Uterus (tissue), 2 donors: ENCODE measurements around the gene ITSN1.

Source experiments
- POLR2A ChIP-seq, 2 donors: fragments of 450-650 bp; IDR thresholded peaks; one replicate each; pipeline ENCODE4 v1.6.1; 2016; ENCODE audit warnings: antibody characterized with exemption in 2 of 2, mild to moderate bottlenecking in 1 of 2, moderate library complexity in 1 of 2
- TF ChIP-seq, protein P1 (sequence below), 4 experiments: fragments of 200-600 bp in 2 of 4; fragments of 450-650 bp in 2 of 4; sonication (generic) in 2 of 4; IDR thresholded peaks; one replicate each; pipeline ENCODE4 v1.5.1; 2016 to 2019; ENCODE audit warnings: antibody characterized with exemption in 4 of 4, mild to moderate bottlenecking in 2 of 4, moderate library complexity in 1 of 4

DNA sequence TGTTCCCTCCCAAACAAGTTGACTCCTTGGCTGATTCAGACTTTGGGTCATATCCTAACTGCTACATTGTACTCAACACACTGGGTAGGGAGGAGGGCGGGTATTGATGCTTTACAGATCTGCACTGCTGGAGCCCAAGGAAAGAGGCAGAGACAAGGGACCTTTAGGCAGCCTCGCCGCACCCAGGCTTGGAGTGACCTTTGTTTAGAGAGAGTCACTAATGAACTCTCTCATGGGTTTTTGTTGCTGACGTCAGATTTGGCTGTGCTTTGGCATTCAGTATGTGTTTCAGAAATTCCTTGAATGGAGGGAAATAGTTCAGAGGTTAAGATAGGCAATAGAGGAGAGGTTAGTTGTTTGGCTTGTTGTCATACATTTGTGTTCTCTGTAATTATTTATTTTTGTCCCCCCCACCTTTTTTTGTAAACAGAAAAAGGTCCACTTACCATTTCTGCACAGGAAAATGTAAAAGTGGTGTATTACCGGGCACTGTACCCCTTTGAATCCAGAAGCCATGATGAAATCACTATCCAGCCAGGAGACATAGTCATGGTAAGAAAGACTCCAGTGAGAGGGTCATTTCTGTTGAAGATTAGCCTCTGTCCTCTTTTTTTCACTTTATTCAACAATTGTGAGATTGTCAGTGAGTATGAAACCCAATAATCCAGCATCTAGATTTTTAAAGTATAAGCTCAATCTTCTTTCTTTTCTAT, 157.2 kb downstream of the ITSN1 start:
- TF ChIP-seq, protein P1, sequence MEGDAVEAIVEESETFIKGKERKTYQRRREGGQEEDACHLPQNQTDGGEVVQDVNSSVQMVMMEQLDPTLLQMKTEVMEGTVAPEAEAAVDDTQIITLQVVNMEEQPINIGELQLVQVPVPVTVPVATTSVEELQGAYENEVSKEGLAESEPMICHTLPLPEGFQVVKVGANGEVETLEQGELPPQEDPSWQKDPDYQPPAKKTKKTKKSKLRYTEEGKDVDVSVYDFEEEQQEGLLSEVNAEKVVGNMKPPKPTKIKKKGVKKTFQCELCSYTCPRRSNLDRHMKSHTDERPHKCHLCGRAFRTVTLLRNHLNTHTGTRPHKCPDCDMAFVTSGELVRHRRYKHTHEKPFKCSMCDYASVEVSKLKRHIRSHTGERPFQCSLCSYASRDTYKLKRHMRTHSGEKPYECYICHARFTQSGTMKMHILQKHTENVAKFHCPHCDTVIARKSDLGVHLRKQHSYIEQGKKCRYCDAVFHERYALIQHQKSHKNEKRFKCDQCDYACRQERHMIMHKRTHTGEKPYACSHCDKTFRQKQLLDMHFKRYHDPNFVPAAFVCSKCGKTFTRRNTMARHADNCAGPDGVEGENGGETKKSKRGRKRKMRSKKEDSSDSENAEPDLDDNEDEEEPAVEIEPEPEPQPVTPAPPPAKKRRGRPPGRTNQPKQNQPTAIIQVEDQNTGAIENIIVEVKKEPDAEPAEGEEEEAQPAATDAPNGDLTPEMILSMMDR (IDR thresholded peaks at IDR 0.05): no peak
- no peak for TF ChIP-seq POLR2A (IDR thresholded peaks at IDR 0.05)
